Dermis microvascular lymphatic vessel endothelial cell (primary cell): ENCODE measurements around the gene SLC6A8. TPM values are rescaled to one million over a fixed set of nuclear protein-coding genes. Genes with fewer than 3 reads are reported as not detected.

ENCODE experiments used
- DNase-seq, 2 donors: peaks; one replicate each; pipeline versions ENCODE4 v3.0.0 to v3.0.0-alpha.2; 2010; ENCODE audit warnings: low read depth in 2 of 2
- total RNA-seq: library from RNA; depleted of rRNA; stranded (reverse); fragments of >200 nt; gene quantifications from 2 replicates; pipeline ENCODE4 v1.2.1, GENCODE V29; 2014

The SLC6A8 gene
- total RNA-seq, 1 donor from 2014 or later: 5.5 TPM

- DNase-seq: no peak
These were observed 39.2 kb upstream of the SLC6A8 start for GRCh38 chrX:153648358-153649177.

GRCh38 chrX:153649178-153649914 lies 38.4 kb upstream of the SLC6A8 start:
- DNase-seq: peak in 1 of 2 donors; percentile 38

- no peak for DNase-seq
These were observed 37.6 kb upstream of the SLC6A8 start for GRCh38 chrX:153649915-153650782.

GRCh38 chrX:153650959-153651358 lies 36.8 kb upstream of the SLC6A8 start:
- DNase-seq: no peak

- no peak for DNase-seq
These were observed 36.1 kb upstream of the SLC6A8 start for GRCh38 chrX:153651540-153652079.

GRCh38 chrX:153653556-153653955 lies 34.2 kb upstream of the SLC6A8 start:
- no peak for DNase-seq

GRCh38 chrX:153657161-153657560 lies 30.6 kb upstream of the SLC6A8 start:
- no peak for DNase-seq

- no peak for DNase-seq
These were observed 28.5 kb upstream of the SLC6A8 start for GRCh38 chrX:153659268-153659667.

- peak in 1 of 2 donors; percentile 47 for DNase-seq
These were observed 25.5 kb upstream of the SLC6A8 start for GRCh38 chrX:153662266-153662665.

- DNase-seq: no peak
These were observed 21.9 kb upstream of the SLC6A8 start for GRCh38 chrX:153665726-153666306.

GRCh38 chrX:153667281-153667955 lies 20.3 kb upstream of the SLC6A8 start:
- no peak for DNase-seq

GRCh38 chrX:153667956-153668396 lies 19.8 kb upstream of the SLC6A8 start:
- peak; percentile 24 to 58 for DNase-seq

- no peak for DNase-seq
These were observed 19.1 kb upstream of the SLC6A8 start for GRCh38 chrX:153668423-153669173.

- peak in 1 of 2 donors; percentile 20 for DNase-seq
These were observed 18.4 kb upstream of the SLC6A8 start for GRCh38 chrX:153669174-153669890.

- DNase-seq: no peak
These were observed 17.6 kb upstream of the SLC6A8 start for GRCh38 chrX:153669901-153670731.

GRCh38 chrX:153670748-153671588 lies 16.8 kb upstream of the SLC6A8 start:
- DNase-seq: no peak
